HG03442 (cell line): ENCODE data around the gene THAP7.

Source experiments
- ATAC-seq: cut with Tn5 transposase; IDR thresholded peaks from one replicate; pipeline ENCODE4 v1.9.1; 2021; ENCODE audit warnings: mild to moderate bottlenecking, moderate library complexity; ENCODE audit not compliant: unreplicated experiment

The THAP7 gene

GRCh38 chr22:20949698-20950183 is 52.2 kb downstream of the THAP7 start:
- ATAC-seq, result no peak
